Measurements from ENCODE around the gene MACF1.
"Not testable (repeated sequence)": the region's sequence is repeated elsewhere in the genome, so short reads cannot be mapped to it uniquely, and the experiment has no call there.

Gene MACF1

DNA sequence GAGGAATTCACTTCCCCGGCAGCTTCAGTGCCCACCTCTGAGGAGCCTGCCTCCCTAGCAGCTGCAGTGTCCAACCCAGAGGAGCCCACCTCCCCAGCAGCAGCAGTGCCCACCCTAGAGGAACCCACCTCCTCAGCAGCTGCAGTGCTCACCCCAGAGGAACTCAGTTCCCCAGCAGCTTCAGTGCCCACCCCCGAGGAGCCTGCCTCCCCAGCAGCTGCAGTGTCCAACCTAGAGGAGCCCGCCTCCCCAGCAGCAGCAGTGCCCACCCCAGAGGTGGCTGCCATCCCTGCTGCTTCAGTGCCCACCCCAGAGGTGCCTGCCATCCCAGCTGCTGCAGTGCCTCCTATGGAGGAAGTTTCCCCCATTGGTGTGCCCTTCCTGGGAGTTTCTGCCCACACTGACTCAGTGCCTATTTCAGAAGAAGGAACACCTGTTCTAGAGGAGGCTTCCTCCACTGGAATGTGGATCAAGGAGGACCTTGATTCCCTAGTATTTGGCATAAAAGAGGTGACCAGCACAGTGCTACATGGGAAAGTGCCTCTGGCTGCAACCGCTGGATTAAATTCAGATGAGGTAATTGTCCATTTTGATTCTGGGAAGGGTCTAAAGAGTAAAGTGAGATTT is 209.5 kb downstream of the MACF1 start:
- DNase-seq (ENCODE audit: low read depth in 2 of 2): no peak

DNA sequence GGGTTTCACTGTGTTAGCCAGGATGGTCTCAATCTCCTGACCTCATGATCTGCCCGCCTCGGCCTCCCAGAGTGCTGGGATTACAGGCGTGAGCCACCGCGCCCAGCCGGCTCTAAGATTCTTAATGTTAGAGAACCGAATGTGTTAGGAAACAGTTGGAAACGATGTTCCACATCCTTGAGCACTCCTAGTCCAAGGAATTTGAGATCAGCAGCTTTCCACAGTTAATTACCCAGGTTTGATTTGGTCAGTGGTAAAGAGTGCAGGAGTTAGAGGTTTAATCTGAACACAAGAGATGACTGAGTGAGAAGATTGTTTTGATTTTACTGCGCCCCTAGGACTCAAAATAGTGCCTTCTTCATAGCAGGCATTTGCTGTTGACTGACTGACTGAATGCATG is 211.1 kb downstream of the MACF1 start:
- no peak for DNase-seq (ENCODE audit: low read depth in 2 of 2)

DNA sequence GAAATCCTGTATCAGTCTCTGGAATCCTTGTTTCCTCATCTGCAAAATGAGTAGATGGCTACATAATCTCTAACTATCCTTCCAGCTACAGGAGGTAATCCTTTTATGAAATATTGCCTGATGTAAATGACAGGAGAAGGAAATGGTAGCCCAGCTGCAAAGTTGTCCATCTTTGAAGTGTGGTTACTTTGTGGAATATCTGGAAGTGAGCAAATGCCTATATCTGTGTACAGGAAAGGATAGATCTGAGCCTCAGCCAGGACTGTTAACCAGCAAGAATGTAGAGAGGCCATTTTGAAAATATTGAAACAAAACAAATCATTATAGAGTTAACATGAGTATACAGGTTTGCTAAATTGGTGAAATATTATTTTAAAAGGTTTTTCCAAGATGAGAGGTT is 212.1 kb downstream of the MACF1 start:
- DNase-seq (ENCODE audit: low read depth in 2 of 2): no peak

DNA sequence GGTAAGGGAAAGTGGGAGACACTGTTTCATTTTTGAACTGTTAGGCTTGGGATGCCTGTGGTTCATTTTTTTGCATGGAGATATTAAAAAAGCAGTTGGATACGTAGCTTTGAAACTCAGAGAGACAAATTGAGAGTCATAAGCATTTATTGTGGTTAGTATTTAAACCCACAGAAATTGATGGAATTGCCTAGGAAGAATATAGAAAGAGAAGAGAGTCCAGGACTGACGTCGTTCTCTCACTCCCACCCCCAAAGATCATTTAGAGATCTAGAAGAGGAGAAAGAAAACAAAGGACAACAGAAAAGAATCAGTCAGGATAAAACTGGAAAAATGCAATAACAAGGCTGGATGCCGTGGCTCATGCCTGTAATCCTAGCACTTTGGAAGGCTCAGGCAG is 213.7 kb downstream of the MACF1 start:
- no peak for DNase-seq (ENCODE audit: low read depth in 2 of 2)

DNA sequence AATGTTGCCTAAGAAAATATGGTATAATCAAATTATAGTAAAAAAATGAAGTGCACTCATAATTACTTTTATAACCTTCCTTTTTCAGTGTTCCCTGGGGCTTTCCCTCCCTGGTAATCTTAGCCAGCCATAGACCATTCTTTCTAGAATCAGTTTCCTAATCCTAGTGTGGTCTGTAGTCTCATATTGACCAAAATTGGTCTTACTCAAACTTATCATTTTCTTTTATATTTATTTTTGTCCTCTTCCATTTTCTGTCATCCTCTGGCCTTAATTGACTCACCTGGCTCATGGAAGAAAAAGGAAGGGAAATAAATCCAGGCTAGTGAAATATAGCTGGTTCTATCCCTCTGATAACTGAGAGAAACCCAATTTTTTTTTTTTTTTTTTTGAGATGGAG is 216.0 kb downstream of the MACF1 start:
- no peak for DNase-seq (ENCODE audit: low read depth in 2 of 2)

DNA sequence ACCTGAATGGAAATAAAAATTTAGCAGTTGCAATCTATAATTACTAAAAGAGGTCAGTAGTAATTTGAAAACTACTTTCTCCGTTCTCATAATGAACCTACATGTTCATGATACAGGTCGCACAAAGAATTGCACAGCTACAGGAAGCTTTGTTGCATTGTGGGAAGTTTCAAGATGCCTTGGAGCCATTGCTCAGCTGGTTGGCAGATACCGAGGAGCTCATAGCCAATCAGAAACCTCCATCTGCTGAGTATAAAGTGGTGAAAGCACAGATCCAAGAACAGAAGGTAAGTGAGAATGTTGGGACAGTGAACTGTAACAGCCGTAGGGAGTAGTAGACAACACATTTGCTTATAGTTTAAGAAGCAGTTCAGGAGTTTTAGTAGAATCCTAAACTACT is 218.1 kb downstream of the MACF1 start:
- no peak for DNase-seq (ENCODE audit: low read depth in 2 of 2)

DNA sequence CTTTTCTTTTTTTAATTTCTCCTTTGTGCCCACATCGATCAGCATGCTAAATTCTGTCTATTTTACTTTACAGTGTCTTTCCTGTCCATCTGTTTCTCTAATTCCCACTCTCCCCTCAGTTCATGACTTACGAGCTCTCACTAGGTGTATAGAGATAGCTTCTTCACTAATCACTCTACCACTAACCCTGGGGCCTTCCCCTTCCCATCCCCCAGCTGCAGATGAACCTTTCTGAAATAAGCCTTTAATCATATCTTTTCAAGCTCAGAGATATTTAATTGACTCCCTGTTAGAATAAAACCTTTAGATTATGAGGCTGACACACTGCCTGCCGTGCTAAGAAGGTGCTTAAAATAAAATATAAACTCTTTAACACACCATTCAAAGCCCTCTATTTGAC is 220.7 kb downstream of the MACF1 start:
- no peak for DNase-seq (ENCODE audit: low read depth in 2 of 2)

DNA sequence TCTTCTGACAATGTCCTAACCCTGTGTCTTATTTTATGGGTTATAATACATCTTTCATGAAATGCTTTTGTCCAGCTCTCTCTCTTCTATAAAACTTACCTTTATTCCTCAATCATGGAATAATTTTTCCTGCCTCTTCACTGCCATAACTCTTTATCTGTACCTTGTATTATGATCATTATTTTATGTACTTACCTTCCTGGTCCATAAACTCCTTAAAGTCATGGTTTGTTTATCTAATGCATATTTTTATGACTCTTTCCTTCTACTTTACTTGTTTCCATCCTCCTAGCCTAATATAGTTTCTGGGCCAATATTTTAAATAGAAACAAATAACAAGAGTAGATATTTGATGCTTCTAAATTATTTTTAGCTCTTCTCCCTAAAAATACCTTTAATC is 221.1 kb downstream of the MACF1 start:
- no peak for DNase-seq (ENCODE audit: low read depth in 2 of 2)

DNA sequence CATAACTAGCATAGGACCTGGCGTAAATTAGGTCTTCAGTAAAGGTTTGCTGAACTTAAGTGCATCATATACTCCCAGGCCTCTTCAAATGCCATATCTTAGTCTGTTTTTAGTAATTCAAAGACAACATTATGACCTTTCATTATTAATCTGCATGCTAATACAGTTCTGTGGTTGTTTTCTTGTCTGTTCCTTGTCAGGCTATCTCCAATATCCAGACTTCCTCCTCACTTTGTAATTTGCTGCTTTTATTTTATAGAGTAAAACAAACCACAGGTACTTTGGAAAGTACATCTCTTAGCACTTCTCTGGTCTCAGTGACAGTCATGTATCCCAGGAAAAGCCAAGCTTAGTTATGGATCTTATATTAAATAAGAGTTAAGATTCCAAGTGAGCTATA is 221.9 kb downstream of the MACF1 start:
- DNase-seq (ENCODE audit: low read depth in 2 of 2): no peak

DNA sequence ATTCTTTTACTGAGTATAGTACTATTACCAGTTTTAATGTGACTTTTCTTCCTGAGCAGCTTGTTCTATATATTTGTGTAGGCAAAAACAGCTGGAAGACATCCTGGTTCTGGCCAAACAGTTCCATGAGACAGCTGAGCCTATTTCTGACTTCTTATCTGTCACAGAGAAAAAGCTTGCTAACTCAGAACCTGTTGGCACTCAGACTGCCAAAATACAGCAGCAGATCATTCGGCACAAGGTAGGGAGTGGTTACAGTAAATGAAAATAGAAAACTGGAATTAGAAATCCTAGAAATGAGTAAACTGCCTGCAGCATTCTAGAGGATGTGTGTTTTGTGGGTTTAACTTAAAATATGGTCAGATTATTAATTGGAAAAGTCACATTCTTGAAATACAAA is 222.9 kb downstream of the MACF1 start:
- DNase-seq (ENCODE audit: low read depth in 2 of 2): no peak

DNA sequence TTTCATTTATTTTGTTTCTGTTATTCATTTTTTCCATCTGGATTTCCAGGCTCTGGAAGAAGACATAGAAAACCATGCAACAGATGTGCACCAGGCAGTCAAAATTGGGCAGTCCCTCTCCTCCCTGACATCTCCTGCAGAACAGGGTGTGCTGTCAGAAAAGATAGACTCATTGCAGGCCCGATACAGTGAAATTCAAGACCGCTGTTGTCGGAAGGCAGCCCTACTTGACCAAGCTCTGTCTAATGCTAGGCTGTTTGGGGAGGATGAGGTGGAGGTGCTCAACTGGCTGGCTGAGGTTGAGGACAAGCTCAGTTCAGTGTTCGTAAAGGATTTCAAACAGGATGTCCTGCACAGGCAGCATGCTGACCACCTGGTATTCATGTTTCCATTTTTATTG is 223.4 kb downstream of the MACF1 start:
- no peak for DNase-seq (ENCODE audit: low read depth in 2 of 2)

DNA sequence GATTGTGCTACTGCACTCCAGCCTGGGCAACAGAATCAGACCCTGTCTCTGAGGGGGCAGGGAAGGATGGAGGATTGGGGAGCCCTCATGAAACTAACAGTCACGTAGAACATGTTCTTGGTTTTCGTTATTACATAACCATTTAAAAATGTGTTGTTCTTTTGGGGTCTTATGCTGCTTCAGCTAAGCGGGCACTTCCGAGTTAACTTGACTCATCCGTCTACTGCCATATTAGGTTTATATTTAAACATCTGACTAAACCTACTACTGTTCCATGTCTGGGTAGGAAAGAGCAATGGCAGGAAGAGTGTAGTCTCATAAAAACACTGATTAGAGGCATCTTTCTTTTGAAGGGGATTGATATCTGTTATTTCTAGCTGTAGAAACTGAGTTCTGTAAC is 227.4 kb downstream of the MACF1 start:
- DNase-seq (ENCODE audit: low read depth in 2 of 2): no peak

DNA sequence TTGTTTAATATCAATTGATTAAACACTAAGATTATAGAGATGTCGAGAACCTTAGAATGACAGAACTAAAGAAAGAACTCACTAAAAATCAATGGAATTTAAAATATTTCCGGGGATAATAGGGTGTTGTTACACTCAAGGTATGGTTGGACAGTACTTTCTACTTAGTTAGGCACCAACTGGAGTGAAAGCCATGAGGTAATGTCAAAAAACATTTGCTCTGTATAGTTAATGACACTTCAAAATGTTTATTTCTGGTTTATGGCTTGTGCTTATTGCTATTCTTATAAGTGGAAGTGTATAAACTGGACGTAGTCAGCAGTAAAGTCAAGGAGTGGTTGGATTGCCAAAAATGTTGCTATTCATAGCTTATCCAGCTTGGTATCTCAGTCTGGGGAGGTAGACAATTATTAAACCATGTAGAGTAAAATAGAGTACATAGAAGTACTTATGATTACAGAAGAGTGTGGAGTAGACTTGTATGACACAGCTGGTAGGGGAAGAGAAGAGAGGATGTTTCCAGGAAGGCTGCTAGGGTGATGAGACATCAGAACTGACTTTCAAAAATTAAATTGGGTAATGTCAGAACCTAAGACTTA is 230.4 kb downstream of the MACF1 start:
- DNase-seq (ENCODE audit: low read depth in 2 of 2): no peak

DNA sequence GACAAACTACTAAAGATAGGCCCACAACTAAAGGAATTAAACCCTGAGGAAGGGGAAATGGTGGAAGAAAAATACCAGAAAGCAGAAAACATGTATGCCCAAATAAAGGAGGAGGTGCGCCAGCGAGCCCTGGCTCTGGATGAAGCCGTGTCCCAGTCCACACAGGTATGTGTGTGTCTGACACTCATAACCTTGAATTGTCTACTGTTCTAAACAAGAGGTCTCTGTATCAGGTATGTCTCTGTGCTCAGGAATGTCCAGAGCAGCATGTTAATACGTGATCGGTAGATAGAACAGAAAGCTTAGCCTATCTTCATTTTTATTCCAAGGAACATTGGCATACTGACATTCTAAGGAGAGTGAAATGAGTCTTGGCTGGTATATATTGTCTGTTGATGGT is 231.1 kb downstream of the MACF1 start:
- DNase-seq (ENCODE audit: low read depth in 2 of 2): no peak

DNA sequence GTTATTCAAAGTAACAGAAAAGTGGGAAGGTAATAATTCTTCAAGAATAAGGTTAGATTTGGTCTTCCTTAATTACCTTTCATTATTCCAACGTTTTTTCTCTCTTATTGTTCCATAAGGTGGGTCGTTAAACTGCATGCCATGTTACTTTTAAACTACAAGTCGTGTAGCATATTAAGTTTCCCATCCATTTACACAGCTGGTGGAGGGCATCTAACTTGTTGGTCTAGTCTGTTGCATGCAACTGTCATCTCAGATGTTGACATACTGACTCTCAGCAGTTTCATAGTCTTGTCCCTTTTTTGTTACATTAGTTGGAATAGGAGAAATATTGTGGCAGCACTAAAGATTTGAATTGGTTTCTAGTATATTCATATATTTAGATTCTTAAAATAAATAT is 232.3 kb downstream of the MACF1 start:
- no peak for DNase-seq (ENCODE audit: low read depth in 2 of 2)

DNA sequence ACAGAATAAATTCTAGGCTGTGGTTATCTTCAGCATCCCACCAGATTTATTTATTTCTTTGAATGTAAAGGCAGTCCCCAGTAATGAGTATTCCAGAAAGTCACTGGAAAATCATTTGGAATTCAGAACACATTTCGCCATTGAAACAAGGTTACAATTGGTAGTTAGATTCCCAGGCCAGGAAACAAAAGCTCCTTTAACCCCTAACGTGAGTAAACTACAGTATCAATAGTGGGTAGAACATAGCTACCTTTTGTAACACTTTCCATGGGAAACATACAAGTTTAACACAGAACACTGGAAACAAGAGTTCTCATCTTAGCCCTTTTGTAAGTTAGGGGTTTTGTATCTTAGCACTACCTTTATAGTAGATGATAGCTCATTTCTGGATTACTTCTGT is 233.5 kb downstream of the MACF1 start:
- DNase-seq (ENCODE audit: low read depth in 2 of 2): no peak

DNA sequence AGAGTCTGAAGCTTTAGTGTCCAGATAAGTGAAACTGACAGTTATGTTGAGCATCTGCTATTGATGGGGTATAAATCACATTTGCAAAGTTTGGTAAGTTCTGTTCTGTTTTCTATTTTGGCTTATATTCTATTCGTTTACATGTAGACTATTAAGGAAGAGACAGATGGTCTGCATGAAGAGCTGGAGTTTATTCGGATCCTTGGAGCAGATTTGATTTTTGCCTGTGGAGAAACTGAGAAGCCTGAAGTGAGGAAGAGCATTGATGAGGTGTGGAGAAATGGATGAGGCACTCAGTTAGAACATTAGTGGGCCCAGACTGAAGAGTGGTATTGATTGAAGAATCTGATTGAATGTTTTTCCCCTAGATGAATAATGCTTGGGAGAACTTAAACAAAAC is 236.4 kb downstream of the MACF1 start:
- no peak for DNase-seq (ENCODE audit: low read depth in 2 of 2)

DNA sequence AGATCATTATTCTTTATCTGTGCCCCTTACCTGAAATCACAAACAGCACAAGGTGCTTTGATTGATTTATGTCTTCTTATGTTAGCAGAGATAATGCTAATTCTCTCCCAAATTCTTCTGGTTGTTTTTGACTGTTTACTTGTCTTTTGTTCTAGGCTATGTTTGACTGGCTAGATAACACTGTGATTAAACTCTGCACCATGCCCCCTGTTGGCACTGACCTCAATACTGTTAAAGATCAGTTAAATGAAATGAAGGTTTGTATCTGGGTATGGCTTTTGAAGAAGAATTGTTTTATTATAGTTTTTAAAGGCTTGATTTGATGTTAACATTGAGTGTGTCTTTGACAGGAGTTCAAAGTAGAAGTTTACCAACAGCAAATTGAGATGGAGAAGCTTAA is 237.3 kb downstream of the MACF1 start:
- DNase-seq (ENCODE audit: low read depth in 2 of 2): no peak

DNA sequence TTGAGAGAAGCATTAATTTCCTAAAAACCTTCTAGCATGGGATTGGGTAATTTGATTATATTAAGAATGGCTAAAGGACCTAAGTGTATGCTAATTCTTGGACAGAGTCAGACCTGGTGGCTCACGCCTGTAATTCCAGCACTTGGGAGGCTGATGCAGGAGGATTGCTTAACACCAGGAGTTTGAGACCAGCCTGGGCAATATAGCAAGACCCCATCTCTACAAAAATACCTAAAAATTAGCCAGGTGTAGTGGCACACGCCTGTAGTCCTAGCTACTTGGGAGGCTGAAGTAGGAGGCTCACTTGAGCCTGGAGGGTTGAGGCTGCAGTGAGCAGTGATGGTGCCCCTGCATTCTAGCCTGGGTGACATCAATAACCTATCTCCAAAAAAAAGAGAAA is 241.1 kb downstream of the MACF1 start:
- DNase-seq (ENCODE audit: low read depth in 2 of 2): no peak

DNA sequence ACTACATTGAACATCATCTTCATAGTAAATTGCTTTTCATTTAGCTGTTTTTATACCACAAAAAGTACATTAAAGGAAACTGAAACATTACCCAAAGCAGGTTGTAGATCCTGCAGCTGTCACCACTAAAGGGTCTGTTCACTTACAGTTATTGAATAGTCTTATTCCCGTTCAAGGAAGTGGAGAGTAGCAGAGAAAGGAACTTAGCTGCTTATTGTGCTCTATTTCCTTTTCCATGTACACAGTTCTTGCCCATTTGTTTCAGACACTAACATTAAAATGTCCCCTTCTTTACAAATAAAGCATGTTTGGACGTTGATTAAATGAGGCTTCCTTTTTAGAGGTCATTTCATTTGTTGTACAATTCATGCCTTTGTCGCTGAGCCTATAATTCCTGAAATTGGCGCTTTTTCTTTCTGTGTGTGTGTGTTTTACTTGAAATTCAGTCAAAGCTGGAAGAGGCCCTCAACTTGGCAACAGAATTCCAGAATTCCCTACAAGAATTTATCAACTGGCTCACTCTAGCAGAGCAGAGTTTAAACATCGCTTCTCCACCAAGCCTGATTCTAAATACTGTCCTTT is 242.6 kb downstream of the MACF1 start:
- no peak for DNase-seq (ENCODE audit: low read depth in 2 of 2)

DNA sequence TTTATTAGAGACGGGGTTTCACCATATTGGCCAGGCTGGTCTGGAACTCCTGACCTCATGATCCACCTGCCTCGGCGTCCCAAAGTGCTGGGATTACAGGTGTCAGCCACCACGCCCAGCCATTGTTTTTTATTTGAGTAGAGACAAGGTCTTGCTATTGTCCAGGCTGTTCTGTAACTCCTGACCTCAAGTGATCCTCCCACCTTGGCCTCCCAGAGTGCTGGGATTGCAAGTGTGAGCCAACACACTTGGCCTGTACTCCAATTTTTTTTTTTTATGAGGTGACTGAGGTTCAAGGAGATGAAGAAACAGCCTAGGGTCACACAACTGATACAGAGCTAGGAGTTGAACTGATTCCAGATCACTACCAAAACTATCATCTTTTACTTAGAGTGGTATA is 245.5 kb downstream of the MACF1 start:
- DNase-seq (ENCODE audit: low read depth in 2 of 2): not testable (repeated sequence)

DNA sequence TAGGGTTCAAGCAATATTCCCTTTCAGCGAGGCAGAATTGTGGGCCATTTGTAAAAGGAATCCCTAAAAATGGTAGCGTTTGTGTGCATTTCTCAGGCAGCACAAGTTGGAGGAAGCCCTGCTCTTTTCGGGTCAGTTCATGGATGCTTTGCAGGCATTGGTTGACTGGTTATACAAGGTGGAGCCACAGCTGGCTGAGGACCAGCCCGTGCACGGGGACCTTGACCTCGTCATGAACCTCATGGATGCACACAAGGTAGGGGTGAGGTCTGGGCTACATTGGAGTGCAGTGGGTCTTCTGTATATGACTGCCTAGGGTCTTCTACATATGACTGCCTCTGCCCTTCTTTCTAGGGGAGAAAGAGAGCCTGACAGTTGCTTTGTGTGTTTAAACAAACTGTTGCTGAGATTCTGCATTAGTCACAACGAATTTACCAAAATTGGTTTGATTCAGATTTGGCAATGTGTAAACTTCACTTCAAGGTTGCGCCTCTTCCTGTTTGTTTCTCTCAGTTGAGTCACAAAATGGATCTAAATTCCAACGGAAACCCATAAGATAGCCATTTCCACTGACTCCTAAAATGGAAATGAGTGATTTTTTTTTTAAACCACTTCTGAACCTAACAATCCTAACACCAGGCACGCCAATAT is 246.6 kb downstream of the MACF1 start:
- DNase-seq (ENCODE audit: low read depth in 2 of 2): no peak

DNA sequence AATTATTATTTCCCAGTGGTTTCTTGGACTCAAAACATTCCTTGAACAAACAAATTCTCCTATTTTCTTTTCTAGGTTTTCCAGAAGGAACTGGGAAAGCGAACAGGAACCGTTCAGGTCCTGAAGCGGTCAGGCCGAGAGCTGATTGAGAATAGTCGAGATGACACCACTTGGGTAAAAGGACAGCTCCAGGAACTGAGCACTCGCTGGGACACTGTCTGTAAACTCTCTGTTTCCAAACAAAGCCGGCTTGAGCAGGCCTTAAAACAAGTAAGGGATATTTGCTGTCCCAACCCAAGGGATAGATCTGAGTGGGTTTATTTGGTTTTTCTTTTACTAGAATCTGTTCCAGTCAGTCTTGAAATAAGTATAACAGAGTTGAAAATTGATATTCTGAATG is 247.6 kb downstream of the MACF1 start:
- DNase-seq (ENCODE audit: low read depth in 2 of 2): no peak

Measured in stimulated activated CD8-positive, alpha-beta memory T cell treated with anti-CD3 and anti-CD28 coated beads, Interleukin-7, amount 100 ng/mL, for 4 hours (primary cell).